H9 (cell line): Measurements from ENCODE around the gene MPHOSPH6. TPM values are rescaled to one million over a fixed set of nuclear protein-coding genes. Genes with fewer than 3 reads are reported as not detected.

ENCODE experiments used
- DNase-seq: peaks from one replicate; pipeline ENCODE4 v3.0.0-alpha.2; 2017
- H2AFZ ChIP-seq: one replicate; pipeline ENCODE4 v1.6.1; 2013; ENCODE audit warnings: mild to moderate bottlenecking, low read length, control low read depth, moderate library complexity
- H2AK5ac ChIP-seq: 2 replicates; pipeline ENCODE4 v1.6.1; 2013; ENCODE audit warnings: low read length, control low read depth, mixed read lengths; ENCODE audit not compliant: insufficient read length
- H2BK120ac ChIP-seq: one replicate; pipeline ENCODE4 v1.6.1; 2013; ENCODE audit warnings: low read depth, mild to moderate bottlenecking, low read length, control low read depth, inconsistent platforms; ENCODE audit not compliant: poor library complexity, severe bottlenecking
- H2BK12ac ChIP-seq: 2 replicates; pipeline ENCODE4 v1.6.1; 2013; ENCODE audit warnings: low read length, control low read depth, mixed read lengths, low read depth; ENCODE audit not compliant: insufficient read length
- H2BK15ac ChIP-seq: 2 replicates; pipeline ENCODE4 v1.6.1; 2013; ENCODE audit warnings: low read depth, low read length, control low read depth
- H2BK20ac ChIP-seq: one replicate; pipeline ENCODE4 v1.6.1; 2013; ENCODE audit warnings: low read depth, mild to moderate bottlenecking, low read length, control low read depth, inconsistent platforms; ENCODE audit not compliant: poor library complexity, severe bottlenecking
- H2BK5ac ChIP-seq: 2 replicates; pipeline ENCODE4 v1.6.1; 2013; ENCODE audit warnings: low read length, control low read depth, mixed read lengths; ENCODE audit not compliant: insufficient read length
- H3K14ac ChIP-seq: 2 replicates; pipeline ENCODE4 v1.6.1; 2013; ENCODE audit warnings: low read length, control low read depth; ENCODE audit not compliant: insufficient read depth
- H3K18ac ChIP-seq: 2 replicates; pipeline ENCODE4 v1.6.1; 2013; ENCODE audit warnings: low read depth, mild to moderate bottlenecking, mixed read lengths, low read length, control low read depth; ENCODE audit not compliant: insufficient read length
- H3K23ac ChIP-seq: 2 replicates; pipeline ENCODE4 v1.6.1; 2013; ENCODE audit warnings: low read length, control low read depth, mixed read lengths, low read depth; ENCODE audit not compliant: insufficient read length
- H3K23me2 ChIP-seq: 2 replicates; pipeline ENCODE4 v1.6.1; 2013; ENCODE audit warnings: low read depth, mild to moderate bottlenecking, mixed read lengths, low read length, control low read depth; ENCODE audit not compliant: insufficient read length, poor library complexity, severe bottlenecking
- H3K27ac ChIP-seq: 2 replicates; pipeline ENCODE4 v1.5.1; 2013; ENCODE audit warnings: low read length, control low read depth, mixed read lengths, low read depth; ENCODE audit not compliant: insufficient read length
- H3K27me3 ChIP-seq: 2 replicates; pipeline ENCODE4 v1.6.1; 2013; ENCODE audit warnings: low read length, control low read depth, inconsistent platforms; ENCODE audit not compliant: insufficient read depth
- H3K4ac ChIP-seq: 2 replicates; pipeline ENCODE4 v1.6.1; 2013; ENCODE audit warnings: low read depth, mild to moderate bottlenecking, control low read depth, inconsistent platforms, low read length, moderate library complexity
- H3K4me1 ChIP-seq: 2 replicates; pipeline ENCODE4 v1.6.1; 2013; ENCODE audit warnings: low read length, control low read depth, inconsistent platforms; ENCODE audit not compliant: insufficient read depth
- H3K4me2 ChIP-seq: 2 replicates; pipeline ENCODE4 v1.6.1; 2013; ENCODE audit warnings: low read length, control low read depth, mixed read lengths; ENCODE audit not compliant: insufficient read length, insufficient read depth
- H3K56ac ChIP-seq: 2 replicates; pipeline ENCODE4 v1.6.1; 2013; ENCODE audit warnings: low read depth, mild to moderate bottlenecking, mixed read lengths, low read length, control low read depth; ENCODE audit not compliant: insufficient read length
- H3K79me1 ChIP-seq: 2 replicates; pipeline ENCODE4 v1.6.1; 2013; ENCODE audit warnings: low read depth, mild to moderate bottlenecking, moderate library complexity, low read length, control low read depth, inconsistent platforms; ENCODE audit not compliant: insufficient read depth, poor library complexity, severe bottlenecking
- H3K79me2 ChIP-seq: 2 replicates; pipeline ENCODE4 v1.6.1; 2013; ENCODE audit warnings: low read length, control low read depth, inconsistent platforms; ENCODE audit not compliant: insufficient read depth
- H3K9ac ChIP-seq: 2 replicates; pipeline ENCODE4 v1.6.1; 2013; ENCODE audit warnings: low read length, control low read depth, mixed read lengths; ENCODE audit not compliant: insufficient read length; ENCODE audit errors: extremely low read depth
- H3K9me3 ChIP-seq: one replicate; pipeline ENCODE4 v1.6.1; 2013; ENCODE audit warnings: low read depth, low read length, inconsistent platforms; ENCODE audit not compliant: control insufficient read depth
- H3T11ph ChIP-seq: one replicate; pipeline ENCODE4 v1.6.1; 2013; ENCODE audit warnings: mild to moderate bottlenecking, low read length, control low read depth, inconsistent platforms
- H4K20me1 ChIP-seq: one replicate; pipeline ENCODE4 v1.6.1; 2013; ENCODE audit not compliant: control insufficient read depth, insufficient read length, insufficient read depth
- H4K5ac ChIP-seq: 2 replicates; pipeline ENCODE4 v1.6.1; 2013; ENCODE audit warnings: low read depth, mild to moderate bottlenecking, mixed read lengths, low read length, control low read depth; ENCODE audit not compliant: insufficient read length
- H4K8ac ChIP-seq: replicated peaks from 2 replicates; pipeline ENCODE4 v1.6.1; 2013; ENCODE audit warnings: low read length, control low read depth, mixed read lengths, low read depth; ENCODE audit not compliant: insufficient read length
- H4K91ac ChIP-seq: 2 replicates; pipeline ENCODE4 v1.6.1; 2013; ENCODE audit warnings: low read depth, mild to moderate bottlenecking, moderate library complexity, mixed read lengths, low read length, control low read depth; ENCODE audit not compliant: insufficient read length
- H3K27ac Mint-ChIP-seq, 3 experiments: 2 replicates in 2 of 3; 3 replicates in 1 of 3; pipeline ENCODE4 v1.8.0; 2020 to 2021; ENCODE audit warnings: mixed read lengths in 3 of 3, mild to moderate bottlenecking in 1 of 3, moderate library complexity in 1 of 3
- H3K27me3 Mint-ChIP-seq: 2 replicates; pipeline ENCODE4 v1.8.0; 2021; ENCODE audit warnings: low read depth, mild to moderate bottlenecking, moderate library complexity, mixed read lengths
- H3K36me3 Mint-ChIP-seq, 3 experiments: 2 replicates in 2 of 3; 3 replicates in 1 of 3; pipeline ENCODE4 v1.8.0; 2020 to 2021; ENCODE audit warnings: low read depth in 3 of 3, mixed read lengths in 3 of 3; ENCODE audit not compliant: insufficient read depth in 1 of 3
- H3K4me1 Mint-ChIP-seq, 2 experiments: 2 replicates each; pipeline ENCODE4 v1.8.0; 2020; ENCODE audit warnings: mixed read lengths in 2 of 2
- H3K4me3 Mint-ChIP-seq, 2 experiments: 2 replicates in 1 of 2; 3 replicates in 1 of 2; pipeline ENCODE4 v1.8.0; 2020 to 2021; ENCODE audit warnings: mild to moderate bottlenecking in 2 of 2, mixed read lengths in 2 of 2, moderate library complexity in 1 of 2
- H3K9me3 Mint-ChIP-seq, 2 experiments: 2 replicates in 1 of 2; 3 replicates in 1 of 2; pipeline ENCODE4 v1.8.0; 2020; ENCODE audit warnings: mild to moderate bottlenecking in 2 of 2, mixed read lengths in 2 of 2, moderate library complexity in 1 of 2
- CTCF ChIP-seq: fragments of 200-600 bp; sonication (generic); conservative IDR thresholded peaks from 3 replicates; pipeline ENCODE4 v1.8.0; 2021; ENCODE audit warnings: antibody characterized with exemption, mild to moderate bottlenecking
- WGBS: extraction: QIAGEN DNeasy Blood & Tissue Kit; methylation state at CpG from one replicate; pipeline ENCODE4 v1.1.7; 2013; ENCODE audit warnings: missing lambda C conversion rate, low lambda C conversion rate, mixed read lengths; ENCODE audit not compliant: insufficient read length; ENCODE audit errors: extremely low coverage; 5-methylcytosine and 5-hydroxymethylcytosine counted together
- total RNA-seq: library from RNA; stranded (reverse); gene quantifications from 2 replicates; pipeline ENCODE4 v1.2.1, GENCODE V29; 2021

Gene MPHOSPH6
- total RNA-seq, 1 experiment from 2014 or later = 38.3 TPM

- Histone ChIP-seq H2BK15ac (no peak overlapping the region), H4K8ac (no peak overlapping the region), H3K56ac (no peak overlapping the region), H2BK12ac (no peak overlapping the region), H4K91ac (no peak overlapping the region), H2AFZ (no peak overlapping the region), H3K9ac (no peak overlapping the region), H2AK5ac (no peak overlapping the region), H3K18ac (no peak overlapping the region), H4K5ac (no peak overlapping the region), H3K79me2 (no peaks in the 10 kb centered on the region), H3K27ac (no peak overlapping the region), H3T11ph (no peak overlapping the region), H3K4me1 (no peaks in the 10 kb centered on the region), H4K20me1 (no peaks in the 10 kb centered on the region), H3K4ac (no peak overlapping the region), H2BK120ac (no peak overlapping the region), H3K9me3 (no peaks in the 10 kb centered on the region), H3K23me2 (no peaks in the 10 kb centered on the region), H3K14ac (no peak overlapping the region), H3K4me2 (no peak overlapping the region), H2BK20ac (no peak overlapping the region), H3K27me3 (no peaks in the 10 kb centered on the region), H2BK5ac (no peak overlapping the region), H3K79me1 (no peaks in the 10 kb centered on the region), H3K23ac (no peak overlapping the region)
- no peak for DNase-seq
- Mint-ChIP-seq H3K9me3 (no peaks in the 10 kb centered on the region), H3K27ac (no peak overlapping the region), H3K36me3 (no peaks in the 10 kb centered on the region), H3K4me1 (peaks cover 8% of the 10 kb centered on the region in 2 experiments), H3K27me3 (no peaks in the 10 kb centered on the region), H3K4me3 (no peak overlapping the region)
- WGBS = no CpG with 5 or more reads among the region's 4 CpGs
- TF ChIP-seq CTCF = no peak
Measured at GRCh38 chr16:82192665-82193064, 22.6 kb upstream of the MPHOSPH6 start.
